Nephron (organoid): ENCODE results near the gene FSTL5.
"Not testable (repeated sequence)": the region's sequence is repeated elsewhere in the genome, so short reads cannot be mapped to it uniquely, and the experiment has no call there.

ENCODE experiments used
- H3K27ac Mint-ChIP-seq, 3 experiments: 2 replicates each; pipeline ENCODE4 v1.8.0; 2020; ENCODE audit warnings: mixed read lengths in 3 of 3, mild to moderate bottlenecking in 2 of 3, moderate library complexity in 1 of 3
- H3K27me3 Mint-ChIP-seq: 2 replicates; pipeline ENCODE4 v1.8.0; 2021; ENCODE audit warnings: low read depth, mild to moderate bottlenecking, moderate library complexity, mixed read lengths
- H3K36me3 Mint-ChIP-seq: 2 replicates; pipeline ENCODE4 v1.8.0; 2020; ENCODE audit warnings: low read depth, mixed read lengths
- H3K4me1 Mint-ChIP-seq: 2 replicates; pipeline ENCODE4 v1.8.0; 2020; ENCODE audit warnings: mixed read lengths
- H3K4me3 Mint-ChIP-seq, 3 experiments: 2 replicates each; pipeline ENCODE4 v1.8.0; 2020; ENCODE audit warnings: mild to moderate bottlenecking in 3 of 3, mixed read lengths in 3 of 3, moderate library complexity in 2 of 3
- H3K9me3 Mint-ChIP-seq: 2 replicates; pipeline ENCODE4 v1.8.0; 2020; ENCODE audit warnings: mixed read lengths
- TF ChIP-seq, protein P1 (sequence below), 3 experiments: fragments of 200-600 bp; sonication (generic); IDR thresholded peaks; one replicate each; pipeline ENCODE4 v1.5.0; 2021; ENCODE audit warnings: antibody characterized with exemption in 3 of 3; ENCODE audit not compliant: unreplicated experiment in 3 of 3

The FSTL5 gene

DNA sequence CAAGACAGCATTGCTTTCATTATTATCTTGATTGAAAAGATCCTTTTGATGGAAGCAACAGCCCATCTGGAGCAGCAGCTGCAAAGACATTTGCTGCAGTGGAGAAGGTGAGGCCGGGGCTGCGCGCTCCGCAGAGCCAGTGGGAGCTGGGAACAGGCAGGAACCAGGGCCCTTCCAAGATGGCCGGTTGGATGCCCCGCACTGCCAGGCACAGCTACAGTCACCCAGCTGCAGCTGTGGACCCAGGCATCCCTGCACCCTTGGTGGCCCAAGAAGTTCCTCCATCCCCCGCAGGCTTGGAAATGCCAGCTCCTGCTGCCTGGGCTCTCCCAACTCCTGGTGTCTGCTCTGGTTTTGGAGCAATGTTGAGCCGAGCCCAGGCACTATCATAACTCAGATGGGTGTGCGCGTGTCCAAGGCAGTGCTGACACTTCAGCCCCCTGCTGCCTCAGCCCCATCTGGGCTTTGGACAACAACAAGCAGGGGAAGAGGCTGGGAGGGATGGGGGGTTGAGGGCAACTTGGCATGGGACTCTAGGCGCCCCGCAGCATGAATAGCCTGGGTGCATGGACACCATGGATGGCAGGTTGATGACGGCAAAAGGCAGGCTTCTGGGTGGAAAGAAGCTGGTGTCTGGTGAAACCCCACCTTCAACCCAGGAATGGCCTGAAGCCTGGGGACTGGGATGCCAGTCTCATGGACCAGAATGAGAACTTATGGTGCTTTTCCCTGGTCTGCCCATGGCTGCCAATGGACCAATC is 371.8 kb downstream of the FSTL5 start:
- Mint-ChIP-seq H3K9me3 (no peaks in the 10 kb centered on the region), H3K27ac (no peak overlapping the region), H3K4me3 (no peak overlapping the region), H3K27me3 (no peaks in the 10 kb centered on the region), H3K4me1 (no peaks in the 10 kb centered on the region), H3K36me3 (no peaks in the 10 kb centered on the region)
- TF ChIP-seq, protein P1, sequence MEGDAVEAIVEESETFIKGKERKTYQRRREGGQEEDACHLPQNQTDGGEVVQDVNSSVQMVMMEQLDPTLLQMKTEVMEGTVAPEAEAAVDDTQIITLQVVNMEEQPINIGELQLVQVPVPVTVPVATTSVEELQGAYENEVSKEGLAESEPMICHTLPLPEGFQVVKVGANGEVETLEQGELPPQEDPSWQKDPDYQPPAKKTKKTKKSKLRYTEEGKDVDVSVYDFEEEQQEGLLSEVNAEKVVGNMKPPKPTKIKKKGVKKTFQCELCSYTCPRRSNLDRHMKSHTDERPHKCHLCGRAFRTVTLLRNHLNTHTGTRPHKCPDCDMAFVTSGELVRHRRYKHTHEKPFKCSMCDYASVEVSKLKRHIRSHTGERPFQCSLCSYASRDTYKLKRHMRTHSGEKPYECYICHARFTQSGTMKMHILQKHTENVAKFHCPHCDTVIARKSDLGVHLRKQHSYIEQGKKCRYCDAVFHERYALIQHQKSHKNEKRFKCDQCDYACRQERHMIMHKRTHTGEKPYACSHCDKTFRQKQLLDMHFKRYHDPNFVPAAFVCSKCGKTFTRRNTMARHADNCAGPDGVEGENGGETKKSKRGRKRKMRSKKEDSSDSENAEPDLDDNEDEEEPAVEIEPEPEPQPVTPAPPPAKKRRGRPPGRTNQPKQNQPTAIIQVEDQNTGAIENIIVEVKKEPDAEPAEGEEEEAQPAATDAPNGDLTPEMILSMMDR (IDR thresholded peaks at IDR 0.05; ENCODE audit: unreplicated experiment in 3 of 3) = no peak

DNA sequence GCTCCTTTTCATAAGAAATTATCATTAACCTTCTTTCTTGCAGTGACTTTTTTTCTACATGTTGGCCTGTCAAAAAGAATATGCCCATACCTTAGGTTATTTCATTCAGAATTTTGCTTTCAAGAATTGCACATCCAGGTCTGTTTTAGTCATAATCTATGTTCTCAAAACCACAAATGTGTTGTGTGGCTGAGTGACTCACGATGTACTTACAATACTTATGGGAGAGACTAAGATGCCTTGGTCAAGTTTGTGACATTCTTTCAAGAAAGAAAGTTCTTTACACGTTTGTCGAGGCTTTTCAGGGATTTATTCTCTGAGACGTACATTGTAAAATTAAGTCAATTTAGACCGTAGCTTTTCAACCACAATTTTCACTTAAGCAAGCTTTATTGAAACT is 396.7 kb downstream of the FSTL5 start:
- H3K36me3 Mint-ChIP-seq = no peaks in the 10 kb centered on the region

DNA sequence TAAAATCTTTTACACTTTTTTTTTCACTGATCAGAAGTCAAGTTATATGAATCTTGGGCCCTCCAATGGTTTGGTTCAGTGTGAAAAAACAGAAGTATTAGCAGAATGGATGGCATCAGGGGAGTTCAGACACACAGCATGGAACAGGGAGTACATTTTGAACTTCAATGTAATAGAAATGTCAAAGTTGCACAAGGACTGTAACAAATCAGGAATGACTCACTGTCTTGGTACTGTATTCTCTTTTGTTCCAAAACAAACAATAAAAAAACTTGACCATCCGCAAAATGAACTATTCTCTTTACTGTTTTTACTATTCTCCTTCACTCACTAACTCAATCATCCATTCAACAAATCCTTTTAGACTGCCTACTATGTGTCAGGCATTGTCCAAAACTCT is 401.0 kb downstream of the FSTL5 start:
- Mint-ChIP-seq H3K27me3 (no peaks in the 10 kb centered on the region), H3K27ac (no peak overlapping the region), H3K9me3 (no peaks in the 10 kb centered on the region), H3K4me1 (no peaks in the 10 kb centered on the region), H3K4me3 (no peak overlapping the region), H3K36me3 (no peaks in the 10 kb centered on the region)
- TF ChIP-seq, protein P1 (IDR thresholded peaks at IDR 0.05; ENCODE audit: unreplicated experiment in 3 of 3) = no peak

More for the DNA sequence above, 396.7 kb downstream of the FSTL5 start:
- Mint-ChIP-seq H3K9me3 (no peaks in the 10 kb centered on the region), H3K4me1 (no peaks in the 10 kb centered on the region), H3K27me3 (no peaks in the 10 kb centered on the region), H3K27ac (no peak overlapping the region), H3K4me3 (no peak overlapping the region)
- TF ChIP-seq, protein P1 (IDR thresholded peaks at IDR 0.05; ENCODE audit: unreplicated experiment in 3 of 3) = no peak

DNA sequence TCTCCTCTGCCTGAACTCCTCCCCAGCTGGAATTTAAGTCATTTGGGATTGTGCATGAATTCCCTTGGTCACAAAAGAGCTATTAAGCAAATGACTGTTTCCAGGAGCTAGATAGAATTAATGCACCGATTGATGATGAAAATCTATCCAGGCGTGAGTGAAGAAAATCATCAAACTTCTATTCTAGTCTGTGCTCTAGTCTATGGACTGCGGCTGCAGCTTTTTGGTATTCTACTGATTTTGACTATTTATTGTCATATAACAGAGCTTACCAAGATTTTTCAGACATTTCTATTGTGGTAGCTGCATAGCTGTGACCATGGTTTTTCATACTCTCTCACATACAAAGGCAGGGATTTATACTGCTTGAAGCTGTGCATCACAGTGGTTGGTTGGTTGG is 403.8 kb downstream of the FSTL5 start:
- no peaks in the 10 kb centered on the region for H3K27me3 Mint-ChIP-seq
- no peak overlapping the region for H3K27ac Mint-ChIP-seq
- no peaks in the 10 kb centered on the region for H3K9me3 Mint-ChIP-seq
- H3K36me3 Mint-ChIP-seq = no peaks in the 10 kb centered on the region
- no peaks in the 10 kb centered on the region for H3K4me1 Mint-ChIP-seq
- H3K4me3 Mint-ChIP-seq = no peak overlapping the region
- TF ChIP-seq, protein P1 (IDR thresholded peaks at IDR 0.05; ENCODE audit: unreplicated experiment in 3 of 3) = no peak

DNA sequence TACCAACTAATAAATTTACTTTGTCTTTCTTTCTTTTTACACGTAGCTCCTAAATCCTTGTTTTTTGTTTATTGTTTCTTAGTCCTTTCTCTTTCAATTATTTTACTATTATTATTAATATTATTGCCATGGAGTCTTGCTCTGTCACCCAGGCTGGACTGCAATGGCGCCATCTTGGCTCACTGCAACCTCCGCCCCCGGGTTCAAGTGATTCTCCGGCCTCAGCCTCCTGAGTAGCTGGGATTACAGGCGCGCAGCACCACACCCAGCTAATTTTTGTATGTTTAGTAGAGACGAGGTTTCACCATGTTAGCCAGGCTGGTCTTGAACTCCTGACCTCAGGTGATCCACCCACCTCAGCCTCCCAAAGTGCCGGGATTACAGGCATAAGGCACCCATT is 405.4 kb downstream of the FSTL5 start:
- not testable (repeated sequence) for H3K27me3 Mint-ChIP-seq, H3K9me3 Mint-ChIP-seq, H3K27ac Mint-ChIP-seq, H3K36me3 Mint-ChIP-seq, H3K4me3 Mint-ChIP-seq, H3K4me1 Mint-ChIP-seq

DNA sequence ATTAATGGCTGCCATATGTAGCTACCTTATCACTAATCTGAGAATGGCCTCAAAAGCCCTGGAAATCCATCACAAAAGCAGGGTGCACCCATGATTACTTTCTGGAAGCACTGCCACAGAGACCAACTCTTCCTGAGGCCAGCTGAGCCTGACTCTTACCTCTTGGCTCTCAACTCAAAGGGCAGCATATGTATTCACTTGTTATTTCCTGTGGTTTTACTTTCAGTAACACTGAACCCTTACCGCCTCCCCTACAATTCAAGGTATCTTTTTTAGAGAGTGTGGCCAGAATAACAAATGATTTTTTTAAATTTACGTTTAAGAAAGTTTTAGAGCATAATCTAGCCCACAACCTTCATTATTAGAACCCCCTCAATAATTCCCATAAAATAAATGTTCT is 434.9 kb downstream of the FSTL5 start:
- no peaks in the 10 kb centered on the region for H3K27me3 Mint-ChIP-seq
- H3K4me3 Mint-ChIP-seq = no peak overlapping the region
- TF ChIP-seq, protein P1 (IDR thresholded peaks at IDR 0.05; ENCODE audit: unreplicated experiment in 3 of 3) = no peak
- H3K9me3 Mint-ChIP-seq = no peaks in the 10 kb centered on the region
- no peaks in the 10 kb centered on the region for H3K4me1 Mint-ChIP-seq
- no peak overlapping the region for H3K27ac Mint-ChIP-seq
- no peaks in the 10 kb centered on the region for H3K36me3 Mint-ChIP-seq
